Inflammatory macrophage treated with lipopolysaccharide for 1 hour (primary cell): ENCODE measurements around the gene DDC.

Experiments
- DNase-seq, 2 donors: peaks; one replicate each; pipeline ENCODE4 v3.0.0-alpha.2; 2020 to 2022

The DDC gene

GRCh38 chr7:50409856-50410745 is 155.1 kb downstream of the DDC start:
- DNase-seq = peak; percentile 82 to 87
